Neural progenitor cell (in vitro differentiated cells): ENCODE data around the gene FAM89B.

ENCODE experiments used
- CTCF ChIP-seq: fragments of 200-600 bp; sonication (generic); IDR thresholded peaks from 2 replicates; pipeline ENCODE4 v1.5.1; 2017; ENCODE audit warnings: antibody characterized with exemption, mild to moderate bottlenecking
- EZH2phosphoT487 ChIP-seq: fragments of 200-600 bp; sonication (generic); IDR thresholded peaks from 2 replicates; pipeline ENCODE4 v1.6.1; 2017; ENCODE audit warnings: antibody characterized with exemption

DNA sequence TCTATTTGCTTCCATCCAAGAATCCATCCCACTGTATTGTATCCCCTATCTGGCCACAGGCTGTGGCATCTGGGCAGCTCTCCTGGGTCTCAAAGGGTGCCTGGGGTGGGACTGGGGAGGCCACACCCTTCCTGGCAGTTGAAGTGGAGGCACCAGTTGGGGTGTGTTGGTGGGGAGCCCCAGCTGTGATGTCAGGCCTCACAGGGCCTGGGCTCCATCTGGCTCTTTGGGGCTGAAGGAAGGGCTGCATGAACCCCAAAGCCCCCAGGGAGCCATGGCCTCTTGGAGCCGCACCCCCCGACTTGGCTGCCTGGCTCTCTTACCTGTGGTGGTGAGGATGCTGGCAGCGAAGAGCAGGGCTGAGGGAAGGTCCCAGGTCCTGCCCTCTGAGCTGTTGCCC, 22.8 kb downstream of the FAM89B start:
- TF ChIP-seq CTCF (no peak), EZH2phosphoT487 (no peak)
